HG02623 (cell line): ENCODE measurements around the gene TTBK2.

Experiments used
- ATAC-seq: cut with Tn5 transposase; IDR thresholded peaks from one replicate; pipeline ENCODE4 v1.9.1; 2021; ENCODE audit warnings: moderate library complexity; ENCODE audit not compliant: unreplicated experiment

TTBK2 gene

DNA sequence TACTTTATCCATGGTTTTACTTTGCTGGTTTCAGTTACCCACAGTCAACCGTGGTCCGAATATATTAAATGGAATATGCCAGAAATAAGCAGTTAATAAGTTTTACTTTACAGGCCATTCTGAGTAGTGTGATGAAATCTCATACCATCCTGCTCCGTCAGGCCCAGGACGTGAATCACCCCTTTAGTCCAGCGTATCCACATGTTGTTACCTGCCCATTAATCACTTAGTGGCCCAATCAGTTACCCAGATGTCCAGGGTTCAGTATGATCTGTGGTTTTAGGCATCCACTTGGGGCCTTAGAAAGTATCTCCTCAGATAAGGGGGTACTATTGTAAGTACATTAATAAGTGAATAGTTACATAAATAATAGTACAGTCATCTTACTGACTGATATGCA is 88.0 kb downstream of the TTBK2 start:
- ATAC-seq = no peak

DNA sequence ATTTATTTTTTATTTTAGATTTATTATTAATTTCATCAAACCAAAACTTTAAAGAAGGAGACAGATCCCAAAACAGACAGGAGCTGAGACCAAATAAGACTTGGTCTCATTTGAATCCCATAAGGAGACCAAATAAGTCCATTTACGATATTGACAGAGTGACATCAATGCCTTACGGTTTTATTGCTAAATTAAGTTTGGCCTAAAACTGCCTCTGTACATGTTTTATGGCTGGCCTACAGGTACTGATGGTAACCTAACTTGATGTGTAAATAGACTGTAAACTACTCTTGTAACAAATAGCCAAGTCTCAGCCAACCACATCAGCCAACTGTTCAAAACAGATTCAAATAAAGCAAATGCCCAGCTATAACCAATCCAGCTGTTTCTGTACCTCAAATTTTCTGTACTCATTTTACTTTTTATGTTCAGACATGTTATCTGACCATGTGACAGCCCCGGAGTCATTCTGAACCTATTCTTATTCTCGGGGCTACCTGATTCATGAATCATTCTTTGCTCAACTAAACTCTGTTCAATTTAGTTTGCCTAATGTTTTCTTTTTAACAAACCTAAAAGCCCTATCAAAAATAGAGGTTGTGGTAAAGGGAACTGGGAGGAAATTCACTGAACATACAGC is 94.2 kb downstream of the TTBK2 start:
- ATAC-seq = no peak

DNA sequence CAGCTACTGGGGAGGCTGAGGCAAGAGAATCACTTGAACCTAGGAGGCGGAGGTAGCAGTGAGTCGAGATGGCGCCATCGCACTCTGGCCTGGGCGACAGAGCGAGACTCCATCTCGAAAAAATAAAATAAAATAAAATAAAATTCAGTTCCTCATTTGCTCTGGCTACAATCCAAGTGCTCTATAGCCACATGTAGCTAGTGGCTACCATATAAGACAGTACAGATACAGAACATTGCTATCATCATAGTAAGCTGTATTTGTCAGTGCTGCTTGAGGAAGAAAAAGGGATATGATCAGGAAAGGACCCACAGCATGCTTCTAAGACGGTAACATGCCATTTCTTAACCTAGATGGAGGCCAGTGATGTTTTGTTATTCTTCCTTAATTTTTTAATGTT is 95.0 kb downstream of the TTBK2 start:
- ATAC-seq = no peak

DNA sequence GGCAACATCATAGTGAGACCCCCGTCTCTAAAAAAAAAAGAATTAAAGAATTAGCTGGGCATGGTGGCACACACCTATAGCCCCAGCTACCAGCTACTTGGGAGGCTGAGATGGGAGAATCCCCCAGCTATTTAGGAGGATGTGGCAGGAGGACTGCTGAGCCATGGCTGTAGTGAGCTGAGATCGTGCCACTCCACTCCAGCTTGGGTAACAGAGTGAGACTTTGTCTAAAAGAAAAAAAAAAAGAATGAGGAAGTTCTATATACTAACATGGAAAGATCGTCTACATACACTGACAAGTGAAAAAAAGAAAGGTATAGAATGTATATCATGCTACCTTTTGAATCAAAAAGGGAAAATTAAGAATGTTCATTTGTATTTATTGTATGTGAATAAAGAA is 99.8 kb downstream of the TTBK2 start:
- no peak for ATAC-seq

DNA sequence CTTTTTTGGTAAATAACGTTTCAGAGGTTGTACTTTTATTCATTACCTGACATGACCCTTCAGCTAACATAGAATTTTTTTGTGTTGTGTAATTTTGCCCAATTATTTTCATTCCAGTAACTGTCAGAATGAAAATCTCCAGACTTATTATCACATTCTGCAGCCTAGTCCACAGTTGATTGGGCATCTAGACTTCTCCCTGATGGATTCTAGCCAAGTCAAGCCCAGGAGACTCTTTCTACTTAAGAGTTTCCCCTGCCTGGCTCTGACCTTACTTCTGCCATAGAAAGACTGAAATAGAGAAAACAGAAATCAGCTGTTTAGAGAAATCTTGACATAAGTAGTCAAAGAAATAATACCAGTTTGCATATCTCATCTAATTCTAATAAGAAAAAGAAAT is 100.8 kb downstream of the TTBK2 start:
- ATAC-seq = no peak

DNA sequence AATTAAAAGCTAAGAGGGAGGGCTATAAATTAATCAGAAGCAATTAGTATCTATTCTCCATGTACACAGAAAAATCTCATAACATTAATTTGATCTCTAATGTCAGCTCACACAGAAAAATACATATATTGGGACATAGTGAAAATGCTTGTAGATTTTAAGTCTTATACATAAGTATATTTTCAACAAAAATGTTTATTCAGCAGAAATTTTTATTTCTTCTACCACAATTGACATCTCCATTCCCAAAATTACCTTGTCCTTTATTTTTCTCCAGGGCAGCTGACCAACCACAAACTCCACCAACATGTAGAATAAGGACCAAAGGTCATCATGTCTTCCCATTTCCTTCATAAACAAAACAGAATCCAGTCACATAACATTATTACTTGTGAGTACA is 109.1 kb downstream of the TTBK2 start:
- no peak for ATAC-seq

DNA sequence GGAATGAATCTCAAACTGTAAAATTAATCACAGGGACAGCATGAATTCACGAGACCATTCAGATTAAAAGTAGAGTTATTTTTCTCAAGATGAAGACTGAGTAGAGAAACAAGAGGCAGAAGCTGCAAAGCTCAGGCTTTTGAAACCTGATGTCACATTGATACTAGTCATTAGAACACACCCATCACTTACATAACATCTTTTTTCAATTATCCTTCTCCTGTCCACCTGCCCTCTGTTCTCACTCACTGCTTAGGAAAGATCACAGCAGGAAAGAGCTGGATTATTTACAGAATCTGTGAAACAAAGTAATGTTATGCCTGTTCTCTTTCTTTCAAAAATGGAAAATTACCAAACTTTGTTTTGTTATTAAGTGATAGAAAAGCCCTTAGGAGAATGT is 111.7 kb downstream of the TTBK2 start:
- ATAC-seq = no peak

DNA sequence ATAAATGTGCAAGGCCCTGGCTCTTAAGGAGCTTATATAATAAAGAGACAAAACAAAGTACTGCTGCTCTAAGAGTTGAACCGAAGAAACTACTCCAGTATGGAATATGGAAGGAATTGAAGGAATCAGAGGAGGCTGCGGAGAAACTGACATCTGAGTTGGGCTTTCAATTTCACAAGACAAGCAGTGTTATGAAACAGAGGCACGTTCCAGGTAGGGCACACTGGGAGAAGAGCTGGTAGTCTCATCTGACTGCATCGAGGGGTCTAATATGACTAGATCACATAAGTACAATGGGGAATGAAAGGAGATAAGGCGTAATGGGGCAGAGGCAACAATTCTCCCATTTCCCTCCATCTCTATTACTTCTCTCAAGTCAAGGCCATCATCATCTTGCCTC is 115.3 kb downstream of the TTBK2 start:
- ATAC-seq = no peak

DNA sequence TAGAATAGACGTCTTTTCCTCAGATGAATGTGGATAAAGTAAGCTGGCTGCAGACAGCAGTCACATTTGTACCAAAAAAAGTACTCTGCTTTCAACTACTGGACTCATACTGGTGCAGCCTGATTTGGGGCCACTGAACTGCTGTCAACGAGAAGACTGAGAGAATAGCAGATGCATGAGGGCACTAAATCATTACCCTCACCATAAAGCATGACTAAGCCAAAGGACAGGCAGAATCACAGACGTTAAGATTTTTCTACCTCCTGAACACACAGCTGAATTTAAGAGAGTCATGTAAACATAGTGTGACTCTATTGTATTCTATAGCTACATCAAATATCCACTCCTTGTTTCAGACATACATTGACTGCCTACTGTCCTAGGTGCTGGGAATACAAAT is 115.8 kb downstream of the TTBK2 start:
- no peak for ATAC-seq

DNA sequence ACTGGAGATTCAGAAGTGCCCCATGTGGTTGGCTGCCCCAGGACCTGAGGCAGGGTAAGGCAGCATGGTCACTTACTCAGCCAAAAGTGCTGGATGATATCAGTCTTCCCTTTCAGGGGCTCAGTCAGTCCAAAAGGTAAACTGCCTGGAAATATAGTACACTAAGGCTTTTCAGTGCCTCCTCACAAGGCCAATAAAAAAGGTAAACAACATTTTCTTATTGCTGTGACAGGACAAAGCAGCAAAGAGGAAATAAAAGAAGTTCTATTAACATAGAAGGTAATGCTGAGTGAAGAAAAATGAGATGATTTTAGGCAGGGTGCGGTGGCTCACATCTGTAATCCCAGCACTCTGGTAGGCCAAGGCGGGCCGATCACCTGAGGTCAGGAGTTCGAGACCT is 117.1 kb downstream of the TTBK2 start:
- no peak for ATAC-seq

DNA sequence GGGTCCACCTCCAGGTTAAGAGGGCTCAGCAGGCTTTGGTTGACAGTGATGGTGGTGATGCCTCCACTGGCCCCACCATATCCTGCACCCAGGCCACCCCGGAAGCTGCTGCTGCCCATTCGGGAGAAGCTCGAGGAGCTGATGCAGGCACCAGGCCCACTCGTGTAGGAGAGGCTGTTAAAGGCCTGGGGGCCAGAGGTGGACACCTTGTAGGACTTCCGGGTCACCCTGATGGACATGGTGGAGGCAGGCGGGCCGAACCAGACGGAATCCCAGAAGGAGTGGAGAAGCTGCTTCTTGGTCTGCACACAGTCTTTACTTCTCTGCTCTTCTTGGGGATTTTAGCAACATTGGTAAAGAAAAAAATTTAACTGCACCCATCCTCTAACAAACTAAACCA is 118.4 kb downstream of the TTBK2 start:
- no peak for ATAC-seq

DNA sequence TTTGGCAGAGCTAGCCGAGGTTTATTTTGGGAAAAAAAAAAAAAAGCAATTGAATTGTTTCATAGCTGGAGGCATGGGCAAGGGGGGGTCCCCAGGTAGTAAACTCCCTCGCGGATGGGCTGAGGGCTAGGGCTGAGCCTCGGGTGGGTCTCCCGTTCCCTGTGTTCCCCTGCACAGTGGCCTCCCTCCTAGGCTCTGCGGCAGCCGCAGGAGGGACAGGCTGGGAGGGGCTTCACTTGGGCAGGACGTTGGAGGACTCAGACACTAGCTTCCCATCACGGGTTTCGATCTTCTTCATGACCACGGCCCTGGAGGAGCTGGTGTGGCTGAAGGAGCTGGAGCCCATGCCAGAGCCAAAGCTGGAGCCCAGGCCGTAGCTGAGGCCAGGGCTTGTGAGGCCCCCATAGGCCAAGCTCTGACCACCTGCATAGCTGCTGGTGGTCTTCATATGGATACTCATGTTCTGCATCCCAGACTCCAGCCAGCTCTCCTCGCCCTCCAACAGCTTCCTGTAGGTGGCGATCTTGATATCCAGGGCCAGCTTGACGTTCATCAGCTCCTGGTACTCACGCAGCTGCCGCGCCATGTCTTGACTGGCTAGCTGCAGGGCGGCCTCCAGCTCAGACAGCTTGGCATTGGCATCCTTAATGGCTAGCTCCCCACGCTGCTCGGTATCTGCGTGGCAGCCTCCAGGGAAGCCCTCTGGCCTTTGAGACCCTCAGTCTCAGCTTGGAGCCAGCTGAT is 119.7 kb downstream of the TTBK2 start:
- ATAC-seq = no peak

DNA sequence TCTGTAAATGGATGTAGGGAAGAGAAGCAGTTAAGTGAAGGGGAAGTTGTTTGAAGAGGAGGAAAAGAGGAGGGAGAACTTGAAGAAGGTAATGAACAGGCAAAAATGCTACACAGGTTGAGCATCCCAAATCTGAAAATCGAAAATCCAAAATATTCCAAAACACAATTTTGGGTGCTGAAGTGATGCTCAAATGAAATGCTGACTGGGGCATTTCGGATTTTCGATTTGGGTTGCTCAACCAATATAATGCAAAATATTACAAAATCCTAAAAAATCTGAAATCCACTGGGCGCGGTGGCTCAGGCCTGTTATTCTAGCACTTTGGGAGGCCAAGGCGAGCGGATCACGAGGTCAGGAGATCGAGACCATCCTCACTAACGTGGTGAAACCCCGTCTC is 121.8 kb downstream of the TTBK2 start:
- no peak for ATAC-seq

DNA sequence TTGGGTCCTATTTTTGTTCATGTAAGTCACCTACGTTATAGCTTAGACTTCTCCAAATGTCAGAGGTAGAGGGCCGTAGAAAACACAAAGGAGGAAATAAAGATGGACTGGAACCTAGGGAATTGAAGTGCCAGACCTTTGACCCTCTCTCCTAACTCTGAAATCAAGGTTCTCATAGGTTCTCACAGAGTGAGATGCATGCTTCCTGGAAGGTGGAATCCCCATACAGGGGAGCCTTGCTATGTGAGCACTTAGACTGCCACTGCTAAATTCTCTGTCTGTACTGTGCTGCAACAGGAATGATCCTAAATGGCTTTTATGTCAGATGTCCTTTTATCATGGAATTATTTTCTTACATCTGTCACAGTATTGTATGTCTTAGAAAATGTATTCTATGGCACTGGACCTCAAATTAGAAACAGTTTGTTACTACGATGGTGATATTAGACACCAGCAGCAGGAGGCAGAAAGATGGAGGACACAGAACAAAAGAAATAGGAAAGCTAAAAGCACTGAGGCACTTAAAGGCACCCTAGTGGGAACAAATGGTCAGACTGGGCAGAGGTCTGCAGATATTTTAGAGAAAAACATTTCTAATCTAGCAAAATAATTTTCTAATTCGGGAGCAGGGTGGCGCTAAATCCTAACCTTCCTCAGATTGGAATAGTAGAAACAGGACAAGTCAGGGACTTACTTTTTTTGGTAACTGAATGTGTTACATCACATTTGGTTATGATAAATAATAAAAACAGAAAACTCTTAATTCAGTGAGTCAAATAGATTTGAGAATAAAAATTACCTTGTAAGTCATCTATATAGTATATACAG is 123.4 kb downstream of the TTBK2 start:
- ATAC-seq = no peak

DNA sequence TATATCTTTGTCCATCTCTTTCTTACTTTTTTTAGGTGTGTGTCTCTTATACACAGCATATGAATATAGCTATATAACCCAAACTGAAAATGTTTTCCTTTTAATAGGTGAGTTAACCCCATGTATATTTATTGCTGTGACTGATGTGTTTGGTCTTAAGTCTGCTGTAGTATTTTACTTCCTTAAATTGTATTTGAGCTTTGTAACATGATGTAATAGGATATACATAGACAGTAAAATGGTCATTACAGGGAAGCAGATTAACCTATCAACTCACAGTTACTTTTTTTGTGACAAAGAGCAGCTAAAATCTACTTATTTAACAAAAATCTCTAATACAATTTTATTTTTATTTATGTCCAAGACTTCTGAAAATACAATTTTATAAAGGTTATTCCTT is 131.9 kb downstream of the TTBK2 start:
- ATAC-seq = no peak

DNA sequence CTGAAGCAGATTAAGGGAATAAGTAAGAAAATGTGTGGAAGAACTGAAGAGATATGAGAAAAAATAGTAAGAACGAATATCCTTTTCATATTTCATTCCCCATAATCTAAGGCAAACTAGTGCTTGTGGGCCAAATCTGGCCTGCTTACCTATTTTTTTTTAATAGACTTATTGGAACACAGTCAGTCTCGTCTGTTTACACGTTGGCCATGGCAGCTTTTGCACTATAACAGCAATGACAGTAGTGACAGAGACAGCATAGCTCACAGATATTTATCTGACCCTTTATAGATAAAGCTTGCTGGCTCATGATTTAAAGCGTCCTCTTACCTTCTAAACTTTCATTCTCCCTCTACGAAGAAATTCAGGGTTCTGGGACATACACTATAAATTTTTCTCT is 133.6 kb downstream of the TTBK2 start:
- ATAC-seq = no peak

DNA sequence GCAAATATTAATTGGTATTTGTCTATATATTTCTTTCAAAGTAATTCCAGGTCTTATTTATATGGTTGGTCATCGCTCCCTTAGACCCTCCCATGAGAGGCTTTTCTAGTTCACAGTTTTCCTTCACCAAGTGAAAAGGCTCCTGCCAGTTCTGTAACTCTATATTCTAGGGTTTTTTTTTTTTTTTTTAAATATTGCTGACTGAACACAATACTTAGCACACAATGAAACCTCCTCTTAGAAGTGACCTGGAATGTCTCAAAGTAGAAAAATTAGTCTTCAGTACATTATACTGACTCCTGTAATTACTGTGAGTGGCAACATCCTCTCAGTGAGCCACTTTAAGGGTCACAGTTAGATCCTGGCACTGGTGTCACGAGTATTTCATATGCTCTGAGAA is 135.0 kb downstream of the TTBK2 start:
- no peak for ATAC-seq

DNA sequence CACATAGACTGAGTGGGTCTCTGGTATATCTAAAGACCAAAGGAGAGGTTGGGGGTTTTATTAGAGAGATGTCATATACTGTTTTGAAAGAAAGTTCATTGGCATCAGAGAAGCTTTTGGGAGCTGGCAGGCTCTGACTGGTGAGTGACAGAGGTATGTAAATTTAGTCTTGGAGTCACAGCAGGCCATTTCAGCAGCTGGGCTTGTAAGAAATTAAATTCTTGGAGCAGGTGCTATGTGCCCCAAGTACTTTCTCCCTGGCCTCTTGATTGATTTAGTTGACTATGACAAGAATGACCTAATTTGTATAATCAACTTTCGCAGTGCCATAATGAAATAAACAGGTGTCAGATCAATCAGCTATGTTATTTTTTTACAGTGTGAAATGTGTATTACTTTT is 135.9 kb downstream of the TTBK2 start:
- no peak for ATAC-seq

DNA sequence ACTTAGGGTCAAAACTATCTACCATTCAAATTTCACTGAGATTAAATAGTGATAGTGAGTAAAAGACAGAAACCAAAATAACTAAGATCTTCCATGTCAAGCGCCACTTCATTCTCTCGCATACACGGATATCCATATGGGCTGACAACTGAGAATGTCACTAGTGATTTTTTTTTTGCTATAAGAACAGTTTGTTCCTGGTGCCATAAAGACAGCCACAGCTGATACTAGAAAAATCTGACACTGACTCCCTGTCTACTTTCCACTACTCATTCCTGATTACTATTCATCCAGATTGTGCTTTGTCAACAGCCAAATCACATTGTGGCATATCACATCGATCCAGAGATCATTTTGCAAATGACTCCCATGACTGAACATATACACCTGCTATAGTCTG is 137.9 kb downstream of the TTBK2 start:
- ATAC-seq = no peak

DNA sequence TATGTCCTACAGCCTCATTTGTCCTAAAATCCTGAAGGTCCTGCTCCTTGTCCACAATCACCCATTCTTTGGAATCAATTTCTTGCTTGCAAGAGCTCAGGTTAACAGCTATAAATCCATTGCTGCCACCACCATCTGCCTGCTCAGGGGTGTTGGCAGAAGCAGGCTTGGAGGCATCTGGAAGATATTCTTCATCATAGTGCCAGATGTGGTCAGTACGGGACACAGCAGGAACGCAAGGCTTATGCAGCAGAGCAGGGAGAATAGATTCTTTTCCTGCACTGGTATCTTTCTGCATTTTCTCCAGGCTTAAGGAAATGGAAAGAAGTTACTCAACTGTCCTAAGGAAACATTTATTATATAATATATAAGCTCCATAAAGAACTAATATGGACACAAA is 145.2 kb downstream of the TTBK2 start:
- no peak for ATAC-seq

DNA sequence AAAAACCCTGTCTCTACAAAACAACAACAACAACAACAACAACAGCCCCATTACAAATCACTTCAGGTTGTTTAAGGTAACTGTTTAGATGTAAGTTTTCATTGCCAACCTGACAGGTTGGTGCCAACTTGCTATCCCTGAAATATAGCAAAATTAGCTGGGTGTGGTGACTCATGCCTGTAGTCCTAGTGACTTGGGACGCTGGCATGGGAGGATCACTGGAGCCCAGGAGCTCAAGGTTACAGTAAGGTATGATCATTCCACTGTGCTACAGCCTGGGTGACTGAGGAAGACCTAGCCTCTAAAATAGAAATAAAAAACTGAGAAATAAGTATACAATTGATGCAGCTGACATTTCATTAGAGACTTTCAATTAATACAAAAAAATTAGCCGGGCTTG is 147.7 kb downstream of the TTBK2 start:
- ATAC-seq = no peak

DNA sequence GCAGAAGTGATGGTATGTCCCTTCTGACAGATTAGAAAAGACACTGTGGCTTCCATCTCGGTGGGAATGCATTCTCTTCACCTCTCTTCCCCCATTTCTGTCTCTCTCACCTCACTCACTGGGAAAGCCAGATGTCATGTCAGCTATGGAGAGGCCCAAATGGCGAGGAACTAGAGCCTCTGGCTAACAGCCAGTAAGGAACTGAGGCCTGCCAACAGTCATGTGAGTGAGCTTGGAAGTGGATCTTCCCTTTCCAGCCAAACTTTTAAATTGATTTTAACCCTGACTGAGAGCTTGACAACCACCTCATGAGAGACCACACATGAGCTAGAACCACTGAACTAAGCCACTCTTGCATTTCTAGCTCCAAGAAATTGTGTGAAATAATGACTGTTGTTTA is 148.4 kb downstream of the TTBK2 start:
- no peak for ATAC-seq
